RWPE2 (cell line): ENCODE results near the gene KRTAP2-4.
"Not testable (repeated sequence)": the region's sequence is repeated elsewhere in the genome, so short reads cannot be mapped to it uniquely, and the experiment has no call there.

Experiments
- ATAC-seq: fragments of 200-7000 bp; cut with Tn5 transposase; 3 replicates; pipeline ENCODE4 v1.9.1; 2021; ENCODE audit warnings: low read depth
- DNase-seq: peaks from one replicate; pipeline ENCODE4 v3.0.0-alpha.2; 2020; ENCODE audit warnings: low spot score
- H3K27ac ChIP-seq: fragments of 450-650 bp; 2 replicates; pipeline ENCODE4 v1.5.1; 2017; ENCODE audit warnings: mild to moderate bottlenecking; ENCODE audit not compliant: poor library complexity, severe bottlenecking
- H3K27me3 ChIP-seq: fragments of 250-450 bp; sonication (Bioruptor Pico); 2 replicates; pipeline ENCODE4 v1.5.1; 2021; ENCODE audit warnings: mild to moderate bottlenecking, moderate library complexity; ENCODE audit not compliant: insufficient read depth, poor library complexity, severe bottlenecking
- H3K36me3 ChIP-seq: fragments of 250-450 bp; sonication (Bioruptor Pico); 2 replicates; pipeline ENCODE4 v1.5.1; 2020; ENCODE audit warnings: low read depth, mild to moderate bottlenecking, moderate library complexity
- H3K4me1 ChIP-seq: fragments of 250-450 bp; sonication (Bioruptor Pico); 2 replicates; pipeline ENCODE4 v1.5.1; 2021; ENCODE audit warnings: mild to moderate bottlenecking, moderate library complexity; ENCODE audit not compliant: insufficient read depth, poor library complexity, severe bottlenecking
- H3K4me3 ChIP-seq: fragments of 250-450 bp; sonication (Bioruptor Pico); 2 replicates; pipeline ENCODE4 v1.5.1; 2021; ENCODE audit warnings: mild to moderate bottlenecking, moderate library complexity; ENCODE audit not compliant: severe bottlenecking
- H3K9me3 ChIP-seq: fragments of 250-450 bp; sonication (Bioruptor Pico); 2 replicates; pipeline ENCODE4 v1.5.1; 2021; ENCODE audit warnings: mild to moderate bottlenecking, moderate library complexity; ENCODE audit not compliant: severe bottlenecking
- CTCF ChIP-seq: fragments of 450-650 bp; IDR thresholded peaks from one replicate; pipeline ENCODE4 v1.5.1; 2017; ENCODE audit warnings: mild to moderate bottlenecking, moderate library complexity; ENCODE audit not compliant: poor library complexity, severe bottlenecking

Gene KRTAP2-4

GRCh38 chr17:41103896-41104295 lies 38.2 kb upstream of the KRTAP2-4 start:
- TF ChIP-seq CTCF, result no peak
- Histone ChIP-seq H3K4me3 (no peak overlapping the region), H3K9me3 (peaks cover 3% of the 10 kb centered on the region), H3K27me3 (no peaks in the 10 kb centered on the region), H3K4me1 (peaks cover 26% of the 10 kb centered on the region), H3K36me3 (no peaks in the 10 kb centered on the region), H3K27ac (peak overlapping the region; percentile 70)
- DNase-seq (no peak), ATAC-seq (no peak)

GRCh38 chr17:41101586-41102259 lies 36.0 kb upstream of the KRTAP2-4 start, which contains the start of gene KRTAP4-16:
Gene KRTAP4-16 (minus strand): TSS chr17:41102209. CDS start chr17:41102209, 0 bp downstream.
- no peak for ATAC-seq
- H3K27me3 ChIP-seq, result no peaks in the 10 kb centered on the region
- H3K4me3 ChIP-seq, result no peak within 1 kb of the TSS
- no peaks in the 10 kb centered on the region for H3K36me3 ChIP-seq
- peak within 1 kb of the TSS; percentile 70 for H3K27ac ChIP-seq
- DNase-seq, result no peak
- H3K4me1 ChIP-seq, result peaks cover 33% of the 10 kb centered on the region
- TF ChIP-seq CTCF, result no peak
- peaks cover 3% of the 10 kb centered on the region for H3K9me3 ChIP-seq

GRCh38 chr17:41099682-41100480 lies 34.2 kb upstream of the KRTAP2-4 start:
- H3K9me3 ChIP-seq, H3K4me3 ChIP-seq, H3K36me3 ChIP-seq, DNase-seq, H3K27me3 ChIP-seq: not testable (repeated sequence)
- ATAC-seq, result peak; percentile 81
- peak overlapping the region; percentile 89 for H3K27ac ChIP-seq
- H3K4me1 ChIP-seq, result peaks cover 33% of the 10 kb centered on the region

GRCh38 chr17:41098481-41098880 lies 32.8 kb upstream of the KRTAP2-4 start:
- peak; percentile 81 for ATAC-seq
- Histone ChIP-seq H3K4me1 (peaks cover 27% of the 10 kb centered on the region), H3K27me3 (no peaks in the 10 kb centered on the region), H3K36me3 (no peaks in the 10 kb centered on the region), H3K9me3 (peaks cover 3% of the 10 kb centered on the region), H3K27ac (peak overlapping the region; percentile 89), H3K4me3 (no peak overlapping the region)
- no peak for TF ChIP-seq CTCF
- DNase-seq, result no peak

- Histone ChIP-seq H3K4me3 (no peak within 1 kb of the TSS), H3K4me1 (peaks cover 27% of the 10 kb centered on the region), H3K36me3 (no peaks in the 10 kb centered on the region), H3K27ac (peak within 1 kb of the TSS; percentile 89), H3K9me3 (peaks cover 3% of the 10 kb centered on the region), H3K27me3 (no peaks in the 10 kb centered on the region)
- TF ChIP-seq CTCF, result no peak
- ATAC-seq (no peak), DNase-seq (no peak)
Measured at GRCh38 chr17:41098042-41098441, 32.4 kb upstream of the KRTAP2-4 start, which contains the start of gene KRTAP4-8. Gene KRTAP4-8 (minus strand): TSS chr17:41098142. CDS start chr17:41098084, 58 bp downstream.
